Prostate gland (tissue), 2 donors: Measurements from ENCODE around the gene RNGTT. TPM values are rescaled to one million over a fixed set of nuclear protein-coding genes. Genes with fewer than 3 reads are reported as not detected.

Source experiments
- DNase-seq: peaks from one replicate; pipeline ENCODE4 v3.0.0-alpha.2; 2019; ENCODE audit warnings: low spot score
- H3K27ac ChIP-seq, 2 donors: fragments of 200-600 bp; sonication (generic); 2 replicates each; pipeline ENCODE4 v1.5.1; 2017 to 2019
- H3K27me3 ChIP-seq: fragments of 200-600 bp; sonication (generic); replicated peaks from 2 replicates; pipeline ENCODE4 v1.5.1; 2019; ENCODE audit not compliant: insufficient read depth
- H3K36me3 ChIP-seq, 2 donors: fragments of 200-600 bp; sonication (generic); 1 replicate in 1 of 2; 2 replicates in 1 of 2; pipeline versions ENCODE4 v1.5.1 to v1.8.1; 2017 to 2019
- H3K4me1 ChIP-seq: fragments of 200-600 bp; sonication (generic); replicated peaks from 2 replicates; pipeline ENCODE4 v1.5.1; 2019
- H3K4me3 ChIP-seq, 2 donors: fragments of 200-600 bp; sonication (generic); 2 replicates each; pipeline ENCODE4 v1.5.1; 2017 to 2019
- H3K9me3 ChIP-seq: fragments of 200-600 bp; sonication (generic); 2 replicates; pipeline ENCODE4 v1.5.1; 2017
- CTCF ChIP-seq, 4 experiments: fragments of 200-600 bp in 2 of 4; fragments of 450-650 bp in 2 of 4; sonication (generic) in 2 of 4; IDR thresholded peaks; 1 replicate in 3 of 4; 2 replicates in 1 of 4; pipeline ENCODE4 v1.5.1; 2016 to 2019; ENCODE audit warnings: antibody characterized with exemption in 4 of 4, mild to moderate bottlenecking in 2 of 4, moderate library complexity in 2 of 4
- POLR2A ChIP-seq: fragments of 450-650 bp; IDR thresholded peaks from one replicate; pipeline ENCODE4 v1.6.1; 2016; ENCODE audit warnings: antibody characterized with exemption, mild to moderate bottlenecking
- POLR2AphosphoS5 ChIP-seq: sonication (generic); formaldehyde crosslinking; IDR thresholded peaks from one replicate; pipeline ENCODE4 v1.6.1; 2017; ENCODE audit warnings: antibody characterized with exemption
- WGBS: methylation state at CpG from one replicate; pipeline ENCODE4 v1.1.5; 2018; 5-methylcytosine and 5-hydroxymethylcytosine counted together
- intact Hi-C: fragments of 100-400 bp; cut with DNase I; formaldehyde crosslinking; loops from one replicate; pipeline ENCODE4 v1.14.2; 2022
- total RNA-seq, 2 donors: library from RNA; depleted of rRNA; stranded (reverse); fragments of >200 nt; gene quantifications; one replicate each; pipeline ENCODE4 v1.1.0, GENCODE V29; 2016

Gene RNGTT
- total RNA-seq, 2 donors from 2014 or later, result 10.1 to 23.6 TPM

- no peaks in the 10 kb centered on the region for H3K4me1 ChIP-seq
- TF ChIP-seq POLR2AphosphoS5, result no peak
- no peak for TF ChIP-seq POLR2A
- TF ChIP-seq CTCF (IDR thresholded peaks at IDR 0.05), result no peak
- DNase-seq, result no peak
- no peak overlapping the region for H3K4me3 ChIP-seq
- H3K36me3 ChIP-seq, result no peaks in the 10 kb centered on the region
- no peaks in the 10 kb centered on the region for H3K9me3 ChIP-seq
- no peaks in the 10 kb centered on the region for H3K27me3 ChIP-seq
- intact Hi-C loops, result no loop called here
- H3K27ac ChIP-seq, result no peak overlapping the region
- 96% methylated on average over 5 of the region's 5 CpGs for WGBS
Observed at GRCh38 chr6:88666901-88667300, 296.5 kb downstream of the RNGTT start.

- 98% methylated on average over 4 of the region's 4 CpGs for WGBS
- no peak for DNase-seq
- H3K9me3 ChIP-seq, result no peaks in the 10 kb centered on the region
Observed at GRCh38 chr6:88665131-88665530, 298.3 kb downstream of the RNGTT start.

GRCh38 chr6:88663801-88664200 is 299.6 kb downstream of the RNGTT start:
- H3K27me3 ChIP-seq, result no peaks in the 10 kb centered on the region
- H3K4me1 ChIP-seq, result no peaks in the 10 kb centered on the region
- H3K27ac ChIP-seq, result no peak overlapping the region
- no peak for DNase-seq
- intact Hi-C loops, result no loop called here
- WGBS, result 97% methylated on average over 5 of the region's 5 CpGs
- no peaks in the 10 kb centered on the region for H3K36me3 ChIP-seq
- H3K9me3 ChIP-seq, result no peaks in the 10 kb centered on the region
- H3K4me3 ChIP-seq, result no peak overlapping the region
- no peak for TF ChIP-seq POLR2AphosphoS5
- no peak for TF ChIP-seq POLR2A
- TF ChIP-seq CTCF (IDR thresholded peaks at IDR 0.05), result no peak

More at GRCh38 chr6:88665131-88665530, 298.3 kb downstream of the RNGTT start:
- H3K36me3 ChIP-seq, result no peaks in the 10 kb centered on the region
- intact Hi-C loops, result no loop called here
- no peaks in the 10 kb centered on the region for H3K27me3 ChIP-seq
- TF ChIP-seq POLR2AphosphoS5 (no peak), CTCF (IDR thresholded peaks at IDR 0.05) (no peak), POLR2A (no peak)
- H3K4me1 ChIP-seq, result no peaks in the 10 kb centered on the region
- H3K27ac ChIP-seq, result no peak overlapping the region
- H3K4me3 ChIP-seq, result no peak overlapping the region

GRCh38 chr6:88662653-88663174 is 300.7 kb downstream of the RNGTT start:
- WGBS, result 96% methylated on average over 12 of the region's 12 CpGs
- H3K27me3 ChIP-seq, result no peaks in the 10 kb centered on the region
- TF ChIP-seq CTCF (IDR thresholded peaks at IDR 0.05) (no peak), POLR2A (no peak), POLR2AphosphoS5 (no peak)
- no peaks in the 10 kb centered on the region for H3K4me1 ChIP-seq
- no peaks in the 10 kb centered on the region for H3K36me3 ChIP-seq
- intact Hi-C loops, result no loop called here
- DNase-seq, result no peak
- no peak overlapping the region for H3K27ac ChIP-seq
- H3K9me3 ChIP-seq, result no peaks in the 10 kb centered on the region
- H3K4me3 ChIP-seq, result no peak overlapping the region

DNA sequence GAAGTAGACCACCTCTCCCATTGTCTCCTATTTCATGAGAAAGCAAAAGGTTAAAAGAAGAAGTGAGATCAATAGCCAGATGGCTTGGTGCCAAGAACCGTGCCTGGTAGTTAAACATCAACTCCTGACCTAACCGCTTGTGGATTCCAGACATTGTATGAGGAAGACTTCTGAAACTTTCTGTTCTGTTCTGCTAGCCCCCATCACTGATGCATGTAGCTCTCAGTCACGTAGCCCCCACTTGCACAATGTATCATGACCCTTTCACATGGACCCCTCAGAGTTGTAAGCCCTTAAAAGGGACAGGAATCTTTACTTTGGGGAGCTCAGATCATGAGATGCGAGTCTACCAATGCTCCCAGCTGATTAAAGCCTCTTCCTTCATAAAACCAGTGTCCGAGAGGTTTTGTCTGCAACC is 301.2 kb downstream of the RNGTT start:
- 83% methylated on average over 5 of the region's 5 CpGs for WGBS
- Histone ChIP-seq H3K9me3 (no peaks in the 10 kb centered on the region), H3K4me1 (no peaks in the 10 kb centered on the region), H3K4me3 (no peak overlapping the region), H3K27me3 (no peaks in the 10 kb centered on the region), H3K36me3 (no peaks in the 10 kb centered on the region), H3K27ac (no peak overlapping the region)
- DNase-seq, result no peak
- intact Hi-C loops, result no loop called here
- TF ChIP-seq POLR2AphosphoS5 (no peak), CTCF (IDR thresholded peaks at IDR 0.05) (no peak), POLR2A (no peak)
